AG04449 (cell line): ENCODE results near the gene UBR4.

Source experiments
- CTCF ChIA-PET: fragments of 350-600 bp; formaldehyde crosslinking; extraction: SDS; loops from one replicate; lab custom pipeline; 2021; ENCODE audit warnings: antibody characterized with exemption; lab: Yijun Ruan, JAX
- POLR2A ChIA-PET: fragments of 400-600, 350-600 bp; formaldehyde crosslinking; extraction: SDS; loops from one replicate; lab custom pipeline; 2020; ENCODE audit warnings: antibody characterized with exemption, inconsistent platforms; lab: Yijun Ruan, JAX
- DNase-seq: peaks from one replicate; pipeline ENCODE4 v3.0.0-alpha.2; 2010; ENCODE audit warnings: low read depth, low spot score
- H3K4me3 ChIP-seq: 2 replicates; pipeline ENCODE4 v1.5.1; 2011; ENCODE audit warnings: low read depth, mild to moderate bottlenecking, control low read depth, low read length
- CTCF ChIP-seq: IDR thresholded peaks from one replicate; pipeline ENCODE4 v1.5.1; 2011; ENCODE audit warnings: mild to moderate bottlenecking, moderate library complexity, low read length, control low read depth, inconsistent platforms; ENCODE audit not compliant: insufficient read depth; ENCODE audit errors: missing control alignments

Gene UBR4

GRCh38 chr1:19112891-19113696 lies 97.0 kb downstream of the UBR4 start:
- DNase-seq: no peak
- TF ChIP-seq CTCF: no peak
- H3K4me3 ChIP-seq: no peak overlapping the region
- ChIA-PET CTCF (interaction anchor here (0.7 to 7.0 kb wide), 18 partner anchors 8 to 516 kb away, joined by 3 to 54 read pairs (median 6); no protein-coding TSS in a partner anchor), POLR2A (no interaction called here)

DNA sequence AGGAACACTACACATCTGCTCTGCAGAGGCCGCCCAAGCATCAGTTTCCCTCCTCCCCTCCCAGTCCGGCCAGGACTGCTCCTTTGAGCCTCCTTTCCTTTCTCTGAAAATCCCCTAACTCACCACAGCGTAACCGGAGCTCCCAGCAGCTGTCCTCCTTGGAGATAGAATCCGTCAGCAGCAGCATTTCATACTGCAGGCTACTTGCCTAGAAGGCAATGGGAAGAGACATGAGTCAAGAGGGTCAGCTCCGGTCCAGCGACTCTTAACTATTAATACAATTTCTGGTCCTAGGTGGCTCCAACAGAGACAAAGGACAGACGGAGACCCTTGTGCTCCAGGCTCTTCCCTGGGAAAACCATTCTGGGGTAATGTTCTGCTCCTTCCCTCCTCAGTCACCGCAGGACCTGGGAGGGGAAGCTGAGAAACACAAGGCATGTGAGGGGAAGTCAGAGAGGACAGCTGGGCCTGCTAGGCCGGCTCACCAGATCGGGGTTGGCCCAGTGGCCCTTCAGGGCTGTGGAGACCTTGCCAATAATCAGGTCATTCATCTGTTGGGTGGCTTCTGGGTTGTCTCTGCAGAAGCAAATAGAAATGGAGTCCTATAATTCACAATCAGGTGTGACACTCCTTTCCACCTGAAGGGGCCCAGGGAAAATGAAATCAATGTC lies 99.7 kb downstream of the UBR4 start:
- DNase-seq: no peak
- H3K4me3 ChIP-seq: no peak overlapping the region
- ChIA-PET CTCF (interaction anchor here (1.4 to 7.0 kb wide), 2 partner anchors 14 to 204 kb away, joined by 4 to 54 read pairs; no protein-coding TSS in a partner anchor), POLR2A (no interaction called here)
- no peak for TF ChIP-seq CTCF

- ChIA-PET CTCF (interaction anchor here (1.0 to 1.7 kb wide), 3 partner anchors 19 to 203 kb away, joined by 3 to 6 read pairs (median 4); no protein-coding TSS in a partner anchor), POLR2A (no interaction called here)
- no peak for TF ChIP-seq CTCF
- H3K4me3 ChIP-seq: no peak overlapping the region
- no peak for DNase-seq
These were observed 100.5 kb downstream of the UBR4 start for GRCh38 chr1:19109545-19109944.

- ChIA-PET CTCF (interaction anchor here (0.7 to 10.7 kb wide), 4 partner anchors 12 to 216 kb away, joined by 3 to 117 read pairs (median 3); no protein-coding TSS in a partner anchor), POLR2A (no interaction called here)
- no peak for TF ChIP-seq CTCF
- no peak overlapping the region for H3K4me3 ChIP-seq
- no peak for DNase-seq
These were observed 108.8 kb downstream of the UBR4 start for GRCh38 chr1:19101244-19101643.

- TF ChIP-seq CTCF: no peak
- POLR2A ChIA-PET: no interaction called here
- H3K4me3 ChIP-seq: no peak overlapping the region
- DNase-seq: no peak
- CTCF ChIA-PET: interaction anchor here (7.8 to 10.7 kb wide), 2 partner anchors 187 to 193 kb away, joined by 64 to 117 read pairs; no protein-coding TSS in a partner anchor
These were observed 110.0 kb downstream of the UBR4 start for GRCh38 chr1:19100028-19100427.

- TF ChIP-seq CTCF: no peak
- CTCF ChIA-PET: interaction anchor here (0.6 to 10.7 kb wide), 12 partner anchors 9 to 213 kb away, joined by 3 to 117 read pairs (median 4); no protein-coding TSS in a partner anchor
- no peak overlapping the region for H3K4me3 ChIP-seq
These were observed 113.1 kb downstream of the UBR4 start for GRCh38 chr1:19096990-19097389.

More at GRCh38 chr1:19096990-19097389, 113.1 kb downstream of the UBR4 start:
- POLR2A ChIA-PET: no interaction called here
- DNase-seq: no peak
